Muscle layer of colon (tissue), 2 donors: ENCODE data around the gene ICAM4.

ENCODE experiments used
- H3K27ac ChIP-seq: one replicate; pipeline ENCODE4 v1.7.0; 2013; ENCODE audit warnings: low read depth, mild to moderate bottlenecking, low read length, moderate library complexity
- H3K27me3 ChIP-seq, 2 donors: one replicate each; pipeline ENCODE4 v1.7.0; 2013; ENCODE audit warnings: low read length in 2 of 2, mild to moderate bottlenecking in 2 of 2; ENCODE audit not compliant: insufficient read depth in 2 of 2, control insufficient read depth in 1 of 2
- H3K36me3 ChIP-seq: one replicate; pipeline ENCODE4 v1.7.0; 2013; ENCODE audit warnings: mild to moderate bottlenecking, low read length; ENCODE audit not compliant: insufficient read depth
- H3K4me1 ChIP-seq: one replicate; pipeline ENCODE4 v1.7.0; 2013; ENCODE audit warnings: mild to moderate bottlenecking, low read length; ENCODE audit not compliant: insufficient read depth
- H3K4me3 ChIP-seq, 2 donors: one replicate each; pipeline ENCODE4 v1.7.0; 2013; ENCODE audit warnings: low read length in 2 of 2, low read depth in 1 of 2, mild to moderate bottlenecking in 1 of 2, moderate library complexity in 1 of 2
- H3K9ac ChIP-seq: one replicate; pipeline ENCODE4 v1.7.0; 2013; ENCODE audit warnings: low read length
- H3K9me3 ChIP-seq: one replicate; pipeline ENCODE4 v1.7.0; 2013; ENCODE audit warnings: mild to moderate bottlenecking, low read length
- donor health status: abdominal sarcoma.
- donor health status: Adenocarcinoma of cecum.

Gene ICAM4

GRCh38 chr19:10294368-10294697, 7.6 kb downstream of the ICAM4 start:
- Histone ChIP-seq H3K27ac (no peak overlapping the region), H3K36me3 (no peaks in the 10 kb centered on the region), H3K9ac (no peak overlapping the region), H3K9me3 (no peaks in the 10 kb centered on the region), H3K4me3 (no peak overlapping the region), H3K4me1 (peaks cover 46% of the 10 kb centered on the region), H3K27me3 (peaks cover 59 to 74% of the 10 kb centered on the region in 2 donors)

DNA sequence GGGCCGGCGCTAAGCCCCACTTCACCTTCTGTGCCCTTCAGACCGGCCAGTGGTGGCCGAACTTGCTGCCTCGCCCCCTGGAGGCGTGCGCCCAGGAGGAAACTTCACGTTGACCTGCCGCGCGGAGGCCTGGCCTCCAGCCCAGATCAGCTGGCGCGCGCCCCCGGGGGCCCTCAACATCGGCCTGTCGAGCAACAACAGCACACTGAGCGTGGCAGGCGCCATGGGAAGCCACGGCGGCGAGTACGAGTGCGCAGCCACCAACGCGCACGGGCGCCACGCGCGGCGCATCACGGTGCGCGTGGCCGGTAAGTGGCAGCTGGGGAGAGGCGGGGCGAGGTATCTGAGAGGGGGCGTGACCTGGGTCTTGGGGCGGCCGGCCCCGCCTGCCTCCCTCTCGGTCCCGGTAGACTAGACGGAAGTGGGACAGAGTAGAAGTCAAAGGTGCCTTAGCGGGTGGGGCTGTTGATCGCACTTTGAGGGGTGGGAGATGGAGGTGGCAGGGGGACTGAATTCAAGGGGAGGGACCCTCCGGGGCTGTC, 8.6 kb downstream of the ICAM4 start:
- H3K9me3 ChIP-seq = no peaks in the 10 kb centered on the region
- no peak overlapping the region for H3K4me3 ChIP-seq
- H3K36me3 ChIP-seq = no peaks in the 10 kb centered on the region
- peaks cover 52 to 70% of the 10 kb centered on the region in 2 donors for H3K27me3 ChIP-seq
- H3K27ac ChIP-seq = no peak overlapping the region
- peaks cover 39% of the 10 kb centered on the region for H3K4me1 ChIP-seq
- H3K9ac ChIP-seq = no peak overlapping the region

- Histone ChIP-seq H3K9me3 (no peaks in the 10 kb centered on the region), H3K4me1 (peaks cover 32% of the 10 kb centered on the region), H3K4me3 (no peak overlapping the region)
Observed at GRCh38 chr19:10295847-10296591, 9.3 kb downstream of the ICAM4 start.

DNA sequence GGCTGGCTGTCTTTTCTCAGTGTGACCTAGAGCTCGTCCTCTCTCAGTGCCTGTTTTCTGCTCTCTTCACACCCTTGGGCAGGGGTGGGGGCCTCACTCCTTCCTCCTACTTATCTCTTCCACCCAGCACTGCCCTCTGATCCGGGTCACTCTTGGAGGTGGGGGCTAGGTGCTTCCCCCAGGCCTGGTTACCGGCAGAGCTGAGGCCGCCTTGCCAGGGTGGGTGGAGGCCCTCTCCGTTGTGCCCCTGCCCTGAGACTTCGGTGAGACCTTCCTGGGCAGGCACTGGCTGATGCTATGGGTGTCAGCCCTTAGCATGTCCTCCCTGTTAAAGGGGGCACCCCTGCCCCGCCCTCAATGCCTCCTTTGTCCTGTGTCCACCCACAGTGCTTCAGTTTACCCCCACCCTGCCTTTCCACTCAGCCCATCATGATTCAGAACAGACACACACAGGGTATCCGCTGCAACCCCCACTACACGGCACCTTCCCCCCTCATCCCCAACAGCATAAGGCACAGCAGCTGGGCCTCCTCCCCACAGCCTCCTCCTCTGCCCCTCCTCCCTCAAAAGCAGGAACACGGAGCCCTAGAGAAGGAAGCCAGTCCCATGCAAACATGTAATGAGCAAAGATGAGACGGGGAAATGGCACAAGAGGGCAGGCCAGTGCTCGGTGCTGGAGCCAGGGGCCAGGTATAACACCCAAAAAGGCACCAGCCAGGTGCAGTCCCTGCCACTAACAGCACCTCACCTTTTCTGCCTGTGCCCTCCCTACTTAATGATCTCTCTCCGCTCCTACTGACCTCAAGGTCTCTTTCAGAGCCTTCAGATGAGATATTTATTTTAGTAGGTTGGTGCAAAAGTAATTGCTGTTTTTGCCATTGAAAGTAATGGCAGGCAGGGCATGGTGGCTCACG, 13.0 kb downstream of the ICAM4 start:
- Histone ChIP-seq H3K27me3 (peaks cover 13 to 31% of the 10 kb centered on the region in 2 donors), H3K27ac (no peak overlapping the region), H3K4me1 (peaks cover 12% of the 10 kb centered on the region), H3K9ac (no peak overlapping the region), H3K36me3 (no peaks in the 10 kb centered on the region), H3K9me3 (no peaks in the 10 kb centered on the region), H3K4me3 (no peak overlapping the region)

More at GRCh38 chr19:10295847-10296591, 9.3 kb downstream of the ICAM4 start:
- H3K27me3 ChIP-seq = peaks cover 46 to 64% of the 10 kb centered on the region in 2 donors
- no peak overlapping the region for H3K9ac ChIP-seq
- H3K36me3 ChIP-seq = no peaks in the 10 kb centered on the region
- no peak overlapping the region for H3K27ac ChIP-seq

- H3K4me3 ChIP-seq = no peak overlapping the region
Observed at GRCh38 chr19:10305139-10305806, 18.5 kb downstream of the ICAM4 start.

DNA sequence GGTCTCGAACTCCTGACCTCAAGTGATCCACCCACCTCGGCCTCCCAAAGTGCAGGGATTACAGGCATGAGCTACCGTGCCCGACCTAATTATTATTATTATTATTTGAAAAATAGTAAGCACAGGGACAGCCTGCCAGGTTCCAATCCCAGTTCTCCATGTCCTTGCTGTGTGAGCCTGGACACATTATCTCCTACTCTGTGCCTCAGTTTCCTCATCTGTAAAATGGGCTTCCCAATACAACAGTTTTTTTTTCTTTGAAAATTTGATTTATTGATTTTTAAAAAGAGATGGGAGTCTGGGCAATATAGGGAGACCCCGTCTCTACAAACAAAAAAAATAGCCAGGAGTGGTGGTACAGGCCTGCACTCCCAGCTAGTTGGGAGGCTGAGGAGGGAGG, 19.6 kb downstream of the ICAM4 start:
- Histone ChIP-seq H3K4me1 (no peaks in the 10 kb centered on the region), H3K9me3 (no peaks in the 10 kb centered on the region), H3K36me3 (peaks cover 11% of the 10 kb centered on the region), H3K4me3 (no peak overlapping the region), H3K27ac (no peak overlapping the region), H3K27me3 (peaks cover 0 to 1% of the 10 kb centered on the region in 2 donors), H3K9ac (no peak overlapping the region)

More at GRCh38 chr19:10305139-10305806, 18.5 kb downstream of the ICAM4 start:
- peaks cover 0 to 5% of the 10 kb centered on the region in 2 donors for H3K27me3 ChIP-seq
- H3K9ac ChIP-seq = no peak overlapping the region
- peaks cover 5% of the 10 kb centered on the region for H3K36me3 ChIP-seq
- no peak overlapping the region for H3K27ac ChIP-seq
- H3K4me1 ChIP-seq = no peaks in the 10 kb centered on the region
- no peaks in the 10 kb centered on the region for H3K9me3 ChIP-seq

GRCh38 chr19:10309423-10309822, 22.7 kb downstream of the ICAM4 start, which contains the start of gene ZGLP1:
Gene ZGLP1 (minus strand): TSS chr19:10309815.
- Histone ChIP-seq H3K4me3 (no peak within 1 kb of the TSS), H3K36me3 (peaks cover 11% of the 10 kb centered on the region), H3K9me3 (no peaks in the 10 kb centered on the region), H3K27me3 (no peaks in the 10 kb centered on the region), H3K9ac (no peak within 1 kb of the TSS), H3K4me1 (no peaks in the 10 kb centered on the region), H3K27ac (no peak within 1 kb of the TSS)

GRCh38 chr19:10315335-10316214, 28.8 kb downstream of the ICAM4 start, which contains the start of gene FDX2:
Gene FDX2 (minus strand): TSS chr19:10316015. CDS start chr19:10315996, 19 bp downstream.
- H3K27ac ChIP-seq = peak within 1 kb of the TSS; percentile 68

GRCh38 chr19:10316229-10317044, 29.7 kb downstream of the ICAM4 start:
- Histone ChIP-seq H3K27ac (peak overlapping the region; percentile 68), H3K36me3 (peaks cover 23% of the 10 kb centered on the region), H3K27me3 (no peaks in the 10 kb centered on the region), H3K9me3 (no peaks in the 10 kb centered on the region), H3K4me1 (peaks cover 13% of the 10 kb centered on the region), H3K9ac (no peak overlapping the region), H3K4me3 (peak overlapping the region in 1 of 2 donors; percentile 77)

More at GRCh38 chr19:10315335-10316214, 28.8 kb downstream of the ICAM4 start, which contains the start of gene FDX2:
- Histone ChIP-seq H3K4me1 (peaks cover 13% of the 10 kb centered on the region), H3K9ac (peak within 1 kb of the TSS; percentile 53), H3K4me3 (peak within 1 kb of the TSS; percentile 77 to 95), H3K9me3 (no peaks in the 10 kb centered on the region), H3K36me3 (peaks cover 23% of the 10 kb centered on the region), H3K27me3 (no peaks in the 10 kb centered on the region)
